ENCODE data around the gene SUSD3. TPM values are rescaled to one million over a fixed set of nuclear protein-coding genes. Genes with fewer than 3 reads are reported as not detected.
"Not testable (repeated sequence)": the region's sequence is repeated elsewhere in the genome, so short reads cannot be mapped to it uniquely, and the experiment has no call there.

The SUSD3 gene
- total RNA-seq, 4 donors from 2014 or later = 5.5 to 21.5 (median 7.9) TPM

DNA sequence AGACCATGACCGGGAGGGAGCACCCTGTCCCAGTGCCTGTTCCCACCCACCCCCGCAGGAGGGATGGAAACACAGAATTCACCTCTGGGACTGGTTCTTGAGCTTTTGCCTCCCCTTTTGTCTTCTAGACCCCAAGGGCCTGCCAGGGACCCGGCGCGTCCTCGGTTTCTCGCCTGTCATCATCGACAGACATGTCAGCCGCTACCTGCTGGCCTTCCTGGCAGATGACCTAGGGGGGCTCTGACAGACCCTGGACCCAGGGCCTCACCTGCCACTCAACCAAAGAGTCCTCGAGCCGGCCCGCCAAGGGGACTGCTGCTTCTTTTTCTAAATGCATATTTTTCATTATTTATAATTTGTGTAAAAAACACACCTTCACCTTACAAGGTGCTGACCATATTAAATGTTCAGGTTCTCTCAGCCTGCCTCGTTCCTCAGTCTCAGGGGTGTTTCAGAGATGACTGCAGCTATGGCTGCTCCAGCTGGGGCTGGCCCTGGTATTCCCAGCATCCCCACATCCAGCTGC, 54.4 kb downstream of the SUSD3 start:
- H3K36me3 ChIP-seq = peaks cover 0 to 51% (median 0%) of the 10 kb centered on the region in 3 donors
- no peak overlapping the region for H3K4me3 ChIP-seq
- H3K9me3 ChIP-seq = no peaks in the 10 kb centered on the region
- H3K27me3 ChIP-seq = no peaks in the 10 kb centered on the region
- no peak overlapping the region for H3K27ac ChIP-seq
- TF ChIP-seq CTCF (IDR thresholded peaks at IDR 0.05) = no peak
- peak in 2 of 3 donors; percentile 37 to 46 for DNase-seq
- H3K4me1 ChIP-seq = peaks cover 0 to 7% (median 0%) of the 10 kb centered on the region in 4 donors

DNA sequence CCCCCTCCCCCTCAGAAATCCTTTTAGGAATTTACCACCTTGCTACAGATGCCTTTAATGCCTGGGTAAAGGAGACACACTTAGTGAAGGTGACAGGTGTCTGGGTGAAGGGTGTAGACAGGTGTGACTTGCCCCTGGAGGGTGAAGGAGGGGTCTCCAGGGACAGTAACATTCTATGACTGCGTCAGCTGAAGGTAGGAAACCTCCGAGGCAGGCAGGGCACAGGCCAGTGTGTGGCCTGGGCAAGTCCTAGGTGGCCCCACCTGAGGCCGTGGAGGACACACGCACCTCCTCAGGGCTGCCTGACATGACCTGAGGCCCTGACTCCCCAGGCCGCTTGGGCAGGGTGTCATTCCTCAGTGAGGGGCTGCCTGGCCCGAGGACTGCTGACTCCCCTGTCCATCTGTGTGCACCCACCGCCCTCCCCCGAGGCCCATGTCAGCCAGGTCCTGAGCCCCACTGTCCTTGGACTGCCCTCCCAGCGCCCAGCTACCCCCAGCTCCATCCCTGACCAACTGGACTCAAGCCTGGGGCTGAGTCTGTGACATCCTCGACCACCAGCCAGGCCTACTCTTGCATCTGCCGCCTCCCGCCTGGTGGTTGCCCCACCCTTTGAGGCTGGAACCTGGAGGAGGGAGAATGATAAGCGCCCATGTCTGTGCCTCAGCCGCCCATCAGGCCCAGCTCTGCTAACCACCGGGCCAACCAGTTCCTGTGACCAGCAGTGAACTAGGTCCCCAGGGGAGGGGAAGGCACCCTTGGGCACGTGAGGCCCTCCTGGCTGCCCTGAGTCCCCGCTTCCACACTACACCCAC, 55.9 kb downstream of the SUSD3 start:
- no peak overlapping the region for H3K27ac ChIP-seq
- no peaks in the 10 kb centered on the region for H3K9me3 ChIP-seq
- H3K4me3 ChIP-seq = no peak overlapping the region
- H3K27me3 ChIP-seq = no peaks in the 10 kb centered on the region
- TF ChIP-seq CTCF (IDR thresholded peaks at IDR 0.05) (no peak), POLR2A (IDR thresholded peaks at IDR 0.05) (no peak)
- peaks cover 0 to 7% (median 0%) of the 10 kb centered on the region in 4 donors for H3K4me1 ChIP-seq
- peaks cover 0 to 41% (median 0%) of the 10 kb centered on the region in 3 donors for H3K36me3 ChIP-seq
- peak in 2 of 3 donors; percentile 39 to 43 for DNase-seq

DNA sequence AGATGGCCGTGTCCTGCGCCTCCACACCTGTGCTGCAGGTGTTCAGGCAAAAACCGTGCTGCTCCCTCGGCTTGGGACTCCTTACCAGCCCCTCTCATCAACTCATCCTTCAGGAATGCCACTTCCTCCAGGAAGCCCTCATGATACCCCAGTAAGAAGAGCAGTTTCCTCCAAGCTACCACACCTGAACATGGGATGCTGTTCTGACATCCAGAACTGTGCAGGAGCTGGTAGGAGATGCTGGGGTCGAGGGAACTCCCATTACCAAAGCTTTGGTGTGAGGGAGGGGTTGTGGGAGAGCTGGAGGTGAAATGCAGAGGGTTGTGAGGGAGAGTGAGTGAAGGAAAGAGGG, 56.5 kb downstream of the SUSD3 start:
- TF ChIP-seq CTCF (IDR thresholded peaks at IDR 0.05) (no peak), POLR2A (IDR thresholded peaks at IDR 0.05) (no peak)
- no peak overlapping the region for H3K27ac ChIP-seq
- peaks cover 0 to 13% (median 2%) of the 10 kb centered on the region in 4 donors for H3K4me1 ChIP-seq
- H3K4me3 ChIP-seq = no peak overlapping the region
- peak in 2 of 3 donors; percentile 18 to 22 for DNase-seq
- no peaks in the 10 kb centered on the region for H3K9me3 ChIP-seq
- peaks cover 0 to 41% (median 0%) of the 10 kb centered on the region in 3 donors for H3K36me3 ChIP-seq
- H3K27me3 ChIP-seq = no peaks in the 10 kb centered on the region

- Histone ChIP-seq H3K27ac (peak overlapping the region in 1 of 4 donors; percentile 74), H3K36me3 (peaks cover 0 to 36% (median 0%) of the 10 kb centered on the region in 3 donors), H3K27me3 (no peaks in the 10 kb centered on the region), H3K4me1 (peaks cover 0 to 19% (median 5%) of the 10 kb centered on the region in 4 donors), H3K9me3 (no peaks in the 10 kb centered on the region), H3K4me3 (no peak overlapping the region)
- peak in 2 of 3 donors; percentile 2 to 13 for DNase-seq
- TF ChIP-seq POLR2A (IDR thresholded peaks at IDR 0.05) = no peak
- TF ChIP-seq CTCF (IDR thresholded peaks at IDR 0.05) = no peak
These were observed 57.1 kb downstream of the SUSD3 start for GRCh38 chr9:93115486-93116071.

GRCh38 chr9:93116072-93116961, 57.8 kb downstream of the SUSD3 start:
- no peak for TF ChIP-seq POLR2A (IDR thresholded peaks at IDR 0.05)
- TF ChIP-seq CTCF (IDR thresholded peaks at IDR 0.05) = no peak
- H3K4me3 ChIP-seq = no peak overlapping the region
- H3K4me1 ChIP-seq = peaks cover 0 to 21% (median 5%) of the 10 kb centered on the region in 4 donors
- peaks cover 0 to 35% (median 0%) of the 10 kb centered on the region in 3 donors for H3K36me3 ChIP-seq
- H3K27ac ChIP-seq = peak overlapping the region in 3 of 4 donors; percentile 49 to 74 (median 66)
- peak; percentile 33 to 82 (median 56) for DNase-seq
- H3K27me3 ChIP-seq = no peaks in the 10 kb centered on the region
- H3K9me3 ChIP-seq = no peaks in the 10 kb centered on the region

GRCh38 chr9:93117521-93117920, 59.0 kb downstream of the SUSD3 start:
- peak in 2 of 3 donors; percentile 1 to 26 for DNase-seq
- Histone ChIP-seq H3K36me3 (peaks cover 0 to 34% (median 0%) of the 10 kb centered on the region in 3 donors), H3K4me1 (peaks cover 0 to 21% (median 5%) of the 10 kb centered on the region in 4 donors)
- H3K27ac ChIP-seq, H3K9me3 ChIP-seq, H3K4me3 ChIP-seq, H3K27me3 ChIP-seq: not testable (repeated sequence)

All from Peyer's patch (tissue), 4 donors.